Bronchial epithelial cell (primary cell): ENCODE results near the gene NTSR1. TPM values are rescaled to one million over a fixed set of nuclear protein-coding genes. Genes with fewer than 3 reads are reported as not detected.

ENCODE experiments used
- DNase-seq: peaks from one replicate; pipeline ENCODE4 v3.0.0-alpha.2; 2010; ENCODE audit warnings: low read depth
- FAIRE-seq: peaks from 2 replicates; lab custom pipeline; 2011; peaks lifted over from hg19 to GRCh38; lab: Jason Lieb, UNC
- H3K27me3 ChIP-seq: 2 replicates; pipeline ENCODE4 v1.5.1; 2011; ENCODE audit warnings: low read length; ENCODE audit not compliant: control insufficient read depth, insufficient read depth
- H3K36me3 ChIP-seq: 2 replicates; pipeline ENCODE4 v1.5.1; 2011; ENCODE audit warnings: low read length; ENCODE audit not compliant: control insufficient read depth, insufficient read depth
- H3K4me3 ChIP-seq: 2 replicates; pipeline ENCODE4 v1.5.1; 2011; ENCODE audit warnings: mild to moderate bottlenecking, low read depth, low read length, control low read depth
- total RNA-seq: library from RNA; depleted of rRNA; stranded (reverse); fragments of >200 nt; gene quantifications from 2 replicates; pipeline ENCODE4 v1.2.1, GENCODE V29; 2014
- TF ChIP-seq, protein P1 (sequence below): IDR thresholded peaks from 2 replicates; pipeline ENCODE4 v1.5.1; 2011; ENCODE audit warnings: mild to moderate bottlenecking, moderate library complexity, low read length, control low read depth, inconsistent platforms; ENCODE audit not compliant: insufficient read depth, severe bottlenecking

Gene NTSR1
- total RNA-seq, 1 donor from 2014 or later, result not detected

- TF ChIP-seq, protein P1, sequence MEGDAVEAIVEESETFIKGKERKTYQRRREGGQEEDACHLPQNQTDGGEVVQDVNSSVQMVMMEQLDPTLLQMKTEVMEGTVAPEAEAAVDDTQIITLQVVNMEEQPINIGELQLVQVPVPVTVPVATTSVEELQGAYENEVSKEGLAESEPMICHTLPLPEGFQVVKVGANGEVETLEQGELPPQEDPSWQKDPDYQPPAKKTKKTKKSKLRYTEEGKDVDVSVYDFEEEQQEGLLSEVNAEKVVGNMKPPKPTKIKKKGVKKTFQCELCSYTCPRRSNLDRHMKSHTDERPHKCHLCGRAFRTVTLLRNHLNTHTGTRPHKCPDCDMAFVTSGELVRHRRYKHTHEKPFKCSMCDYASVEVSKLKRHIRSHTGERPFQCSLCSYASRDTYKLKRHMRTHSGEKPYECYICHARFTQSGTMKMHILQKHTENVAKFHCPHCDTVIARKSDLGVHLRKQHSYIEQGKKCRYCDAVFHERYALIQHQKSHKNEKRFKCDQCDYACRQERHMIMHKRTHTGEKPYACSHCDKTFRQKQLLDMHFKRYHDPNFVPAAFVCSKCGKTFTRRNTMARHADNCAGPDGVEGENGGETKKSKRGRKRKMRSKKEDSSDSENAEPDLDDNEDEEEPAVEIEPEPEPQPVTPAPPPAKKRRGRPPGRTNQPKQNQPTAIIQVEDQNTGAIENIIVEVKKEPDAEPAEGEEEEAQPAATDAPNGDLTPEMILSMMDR, result no peak
- no peak overlapping the region for H3K4me3 ChIP-seq
- DNase-seq, result no peak
- FAIRE-seq, result no peak
- peaks cover 54% of the 10 kb centered on the region for H3K27me3 ChIP-seq
- no peaks in the 10 kb centered on the region for H3K36me3 ChIP-seq
These were observed 885 bp downstream of the NTSR1 start for GRCh38 chr20:62709537-62709905.

- no peak overlapping the region for H3K4me3 ChIP-seq
- TF ChIP-seq, protein P1, result no peak
- FAIRE-seq, result no peak
- H3K36me3 ChIP-seq, result no peaks in the 10 kb centered on the region
- no peak for DNase-seq
- H3K27me3 ChIP-seq, result peaks cover 57% of the 10 kb centered on the region
These were observed 1.7 kb downstream of the NTSR1 start for GRCh38 chr20:62710221-62710885.

- DNase-seq, result peak; percentile 7
- Histone ChIP-seq H3K36me3 (no peaks in the 10 kb centered on the region), H3K27me3 (peaks cover 57% of the 10 kb centered on the region), H3K4me3 (no peak overlapping the region)
- FAIRE-seq, result no peak
- TF ChIP-seq, protein P1, result no peak
These were observed 2.5 kb downstream of the NTSR1 start for GRCh38 chr20:62710886-62711702.

- Histone ChIP-seq H3K27me3 (peaks cover 55% of the 10 kb centered on the region), H3K36me3 (no peaks in the 10 kb centered on the region), H3K4me3 (no peak overlapping the region)
- no peak for FAIRE-seq
- no peak for DNase-seq
- TF ChIP-seq, protein P1, result no peak
These were observed 3.1 kb downstream of the NTSR1 start for GRCh38 chr20:62711703-62712101.

GRCh38 chr20:62712606-62713005, 4.0 kb downstream of the NTSR1 start:
- no peak for FAIRE-seq
- Histone ChIP-seq H3K36me3 (no peaks in the 10 kb centered on the region), H3K27me3 (peaks cover 52% of the 10 kb centered on the region), H3K4me3 (no peak overlapping the region)
- no peak for DNase-seq
- TF ChIP-seq, protein P1, result no peak
